Skin of body (tissue), 2 donors: ENCODE data around the gene TMEM255B. TPM values are rescaled to one million over a fixed set of nuclear protein-coding genes. Genes with fewer than 3 reads are reported as not detected.
A peak's percentile ranks its signal among the peaks of the same experiment; 100 is the strongest.

ENCODE experiments used
- DNase-seq: peaks from one replicate; lab custom pipeline; 2025; lab: John Stamatoyannopoulos, UW
- total RNA-seq: library from RNA; depleted of rRNA; stranded (reverse); fragments of >200 nt; gene quantifications from one replicate; pipeline ENCODE4 v1.2.3, GENCODE V29; 2014

The TMEM255B gene
- total RNA-seq, 1 donor from 2014 or later, result 1.7 TPM

DNA sequence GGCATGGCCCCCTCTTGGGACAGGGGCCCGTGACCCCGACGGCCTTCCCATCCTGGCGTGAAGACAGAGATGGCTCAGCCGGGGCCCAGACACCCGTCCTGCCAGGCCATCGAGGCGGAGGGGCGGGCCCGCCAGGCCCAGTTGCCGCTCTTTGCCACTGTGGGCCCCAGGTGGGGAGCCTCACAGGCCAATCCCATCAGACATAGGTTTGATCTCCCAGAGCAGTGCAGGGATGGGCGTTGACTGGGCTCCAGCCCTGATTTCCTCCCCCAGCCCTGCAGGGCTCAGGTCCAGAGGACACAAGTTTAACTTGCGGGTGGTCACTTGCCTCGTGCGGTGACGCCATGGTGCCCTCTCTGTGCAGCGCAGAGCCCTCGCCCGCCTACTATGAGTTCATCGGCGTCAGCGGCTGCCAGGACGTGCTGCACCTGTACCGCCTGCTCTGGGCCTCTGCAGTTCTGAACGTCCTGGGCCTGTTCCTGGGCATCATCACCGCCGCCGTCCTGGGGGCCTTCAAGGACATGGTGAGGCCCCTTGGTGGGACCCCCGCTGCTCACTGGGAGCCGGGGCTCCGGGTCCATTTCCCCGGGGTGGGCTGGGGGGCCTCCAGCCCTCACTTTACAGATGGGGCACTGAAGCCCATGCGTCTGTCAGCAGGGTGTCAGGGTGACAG is 42.4 kb downstream of the TMEM255B start:
- DNase-seq, result no peak

DNA sequence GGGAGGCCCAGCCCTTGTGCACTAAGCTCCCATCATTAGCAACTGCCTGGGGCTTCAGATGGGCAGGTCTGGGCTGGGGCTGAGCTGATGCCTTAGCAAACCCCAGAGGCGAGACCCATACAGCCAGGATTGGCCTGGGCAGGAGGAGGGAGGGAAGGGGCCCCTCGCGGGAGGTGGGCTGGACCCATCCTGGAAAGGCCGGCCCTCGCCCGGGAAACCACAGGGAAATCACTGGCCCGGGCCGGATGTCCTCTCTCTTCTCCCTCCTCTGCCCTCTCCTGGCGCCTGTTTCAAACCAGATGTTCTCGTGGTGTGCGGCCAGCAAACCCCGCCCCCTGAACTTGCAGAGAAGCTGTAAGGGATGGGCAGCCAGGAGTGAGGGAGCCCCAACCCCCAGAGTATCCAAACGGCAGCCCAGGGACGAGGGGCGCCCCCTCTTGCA is 43.1 kb downstream of the TMEM255B start:
- peak; percentile 34 for DNase-seq

DNA sequence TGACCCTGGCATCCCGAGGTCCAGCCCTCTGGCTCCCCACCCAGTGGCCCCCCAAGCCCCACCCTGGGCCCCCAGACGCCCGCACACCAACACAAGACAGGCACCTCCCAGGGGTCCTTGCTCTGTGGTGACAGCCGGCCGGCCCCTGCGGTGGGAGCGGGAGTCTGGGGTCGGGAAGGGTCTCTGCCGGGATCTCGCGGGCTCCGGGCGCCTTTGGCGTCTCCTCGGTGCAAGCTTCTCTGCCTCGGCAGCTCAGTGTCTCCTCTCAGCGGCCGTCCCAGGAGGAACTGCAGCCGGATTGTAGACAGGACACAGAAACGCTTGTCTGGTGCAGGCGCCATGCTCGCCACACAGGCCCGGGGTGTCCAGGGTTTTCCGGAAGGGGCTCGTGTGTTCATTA is 43.7 kb downstream of the TMEM255B start:
- DNase-seq, result no peak

DNA sequence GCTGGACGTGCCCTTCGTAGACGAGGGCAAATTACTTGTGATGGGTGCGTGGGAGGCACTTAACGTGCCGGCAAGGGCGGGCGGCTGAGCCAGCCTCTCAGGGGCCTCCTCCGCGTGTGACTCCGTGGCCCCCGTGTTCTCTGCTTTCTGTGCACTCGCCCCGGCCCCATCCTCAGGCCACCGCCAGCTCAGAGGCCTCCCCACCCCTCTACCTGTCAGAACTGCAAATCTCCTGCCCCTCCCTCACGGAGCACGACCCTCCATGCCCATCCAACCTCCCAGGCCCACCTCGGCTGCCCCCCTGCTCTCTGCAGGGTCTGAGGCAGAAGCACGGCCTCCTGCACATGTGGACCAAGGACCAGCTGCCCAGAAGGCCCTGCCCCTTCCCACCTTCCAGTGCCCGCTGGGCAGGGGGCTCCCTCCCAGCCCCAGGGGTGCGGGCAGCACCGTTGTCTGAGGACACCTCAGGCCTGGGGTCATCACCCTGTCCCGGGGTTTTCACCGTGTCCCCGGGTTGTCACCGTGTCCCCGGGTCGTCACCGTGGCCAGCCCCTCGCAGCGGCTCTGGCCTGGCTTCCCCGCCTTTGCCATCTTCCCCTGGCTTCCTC is 44.5 kb downstream of the TMEM255B start:
- DNase-seq, result no peak

DNA sequence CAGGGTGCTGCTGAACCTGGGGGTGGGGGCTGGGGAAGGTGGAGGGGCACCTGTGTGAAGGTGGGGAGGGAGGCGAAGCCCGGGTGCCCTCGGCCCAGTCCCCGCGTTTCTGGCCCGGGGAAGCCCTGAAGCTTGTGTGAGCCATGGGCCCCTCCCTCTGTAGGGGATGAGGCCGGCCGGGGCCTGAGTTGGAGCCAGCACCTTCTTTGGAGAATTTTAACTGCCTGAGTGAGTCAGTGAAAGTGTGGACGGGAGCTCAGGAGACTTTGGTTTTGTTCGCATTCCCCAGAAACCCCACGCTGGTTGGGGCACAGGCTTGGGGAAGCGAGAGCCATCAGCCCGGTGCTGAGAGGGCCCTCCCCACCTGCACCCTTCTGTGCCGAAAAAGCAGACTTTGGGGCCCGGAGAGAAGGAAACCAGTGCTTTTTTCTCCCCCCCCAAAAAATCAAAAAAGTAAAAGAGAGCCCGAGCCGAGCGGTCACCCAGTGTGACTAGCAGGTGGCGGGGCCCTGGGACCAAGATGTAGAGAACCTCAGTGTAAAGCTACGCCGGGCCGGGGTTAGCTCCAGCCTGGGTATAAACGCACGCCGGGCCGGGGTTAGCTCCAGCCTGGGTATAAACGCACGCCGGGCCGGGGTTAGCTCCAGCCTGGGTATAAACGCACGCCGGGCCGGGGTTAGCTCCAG is 45.1 kb downstream of the TMEM255B start:
- no peak for DNase-seq

DNA sequence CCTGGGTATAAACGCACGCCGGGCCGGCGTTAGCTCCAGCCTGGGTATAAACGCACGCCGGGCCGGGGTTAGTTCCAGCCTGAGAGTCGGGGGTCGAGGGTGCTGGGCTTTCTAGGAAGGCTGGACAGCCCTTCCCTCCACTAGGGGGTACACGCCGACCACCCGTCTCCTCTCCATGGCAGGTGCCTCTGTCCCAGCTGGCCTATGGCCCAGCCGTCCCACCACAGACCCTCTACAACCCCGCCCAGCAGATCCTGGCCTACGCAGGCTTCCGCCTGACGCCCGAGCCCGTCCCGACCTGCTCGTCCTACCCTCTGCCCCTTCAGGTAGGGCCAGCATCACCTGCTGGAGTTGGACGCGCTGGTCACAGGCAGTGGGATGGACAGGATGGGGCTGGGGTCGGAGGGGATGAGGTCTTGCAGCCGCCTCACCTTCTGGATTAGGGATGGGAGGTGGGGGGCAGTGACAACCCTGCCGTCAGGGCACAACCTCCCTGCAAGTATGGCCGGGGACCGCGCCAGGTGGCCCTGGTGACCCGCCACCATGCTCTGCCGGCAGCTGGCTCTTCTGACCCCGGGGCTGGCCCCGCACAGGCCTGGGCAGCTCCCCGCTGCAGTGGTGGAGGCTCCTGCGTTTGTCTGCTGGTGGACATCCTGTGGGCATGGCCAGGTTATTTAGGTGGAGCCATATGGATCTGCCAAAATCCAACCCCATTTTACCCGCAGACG is 45.8 kb downstream of the TMEM255B start:
- no peak for DNase-seq

DNA sequence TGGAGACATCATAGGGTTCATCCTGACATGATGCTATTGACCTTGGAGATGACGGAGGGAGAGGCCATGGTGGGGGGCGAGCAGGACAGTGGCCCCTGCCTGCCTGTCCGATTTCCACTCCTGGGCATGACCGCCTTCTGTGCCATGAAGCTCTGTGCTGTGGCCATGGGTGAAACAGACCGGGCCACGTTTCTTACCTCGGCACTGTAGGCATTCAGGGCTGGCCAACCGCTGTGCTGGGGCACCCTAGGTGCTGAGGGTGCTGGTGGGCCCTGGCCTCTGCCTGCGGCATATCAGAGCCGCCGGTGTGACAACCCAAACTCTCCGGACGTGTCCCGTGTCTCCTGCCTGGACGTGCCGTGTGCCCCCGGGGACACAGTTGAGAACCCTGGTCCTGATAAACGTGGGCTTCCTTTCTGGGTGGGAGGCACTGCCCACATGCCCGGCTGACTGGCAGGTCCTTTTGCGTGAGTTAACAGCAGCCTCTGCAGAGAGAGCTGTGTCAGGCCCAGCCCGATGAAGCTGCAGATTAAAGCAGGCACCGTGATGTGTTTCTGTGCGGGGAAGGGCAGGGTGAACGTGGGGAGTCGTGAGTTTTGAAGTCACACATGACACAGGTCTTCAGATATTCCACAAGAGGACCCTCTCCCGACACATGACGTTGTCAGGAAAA is 46.5 kb downstream of the TMEM255B start:
- no peak for DNase-seq

DNA sequence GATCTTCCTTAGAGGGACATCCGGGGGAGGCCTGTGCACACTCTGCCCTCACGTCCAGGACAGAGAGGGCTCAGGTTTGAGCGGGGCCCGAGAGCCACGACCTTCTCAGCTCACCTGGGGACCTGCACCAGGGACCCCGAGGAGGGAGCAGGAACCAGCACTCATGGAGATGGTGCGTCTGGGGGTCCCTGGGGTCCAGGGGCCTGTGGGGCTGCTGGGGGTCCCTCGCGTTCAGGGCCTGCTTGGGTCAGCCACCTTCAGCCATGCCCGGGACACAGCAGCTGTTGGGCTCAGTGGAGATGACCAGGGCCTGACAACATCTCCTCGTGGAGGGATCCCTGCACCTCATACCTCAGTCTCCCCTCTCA is 47.1 kb downstream of the TMEM255B start:
- DNase-seq, result no peak

DNA sequence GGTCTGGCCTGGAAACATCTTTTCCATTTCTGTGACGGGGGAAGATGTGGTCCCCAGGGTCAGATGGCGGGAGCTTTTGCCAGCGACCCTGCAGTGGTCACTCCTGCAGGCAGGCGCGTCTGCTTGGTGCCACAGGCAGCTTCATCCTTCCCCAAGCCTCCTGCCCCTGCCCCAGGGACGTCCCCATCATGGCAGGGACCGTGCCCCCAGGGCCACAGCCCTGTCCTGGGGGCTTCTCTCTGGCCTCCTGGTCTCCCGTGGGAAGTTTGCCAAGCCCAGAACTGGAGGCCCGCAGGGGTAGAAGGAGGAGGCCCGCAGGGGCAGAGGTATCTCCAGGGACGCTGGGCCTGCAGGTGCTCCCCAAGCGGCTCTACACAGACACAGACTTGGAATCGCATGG is 47.5 kb downstream of the TMEM255B start:
- DNase-seq, result no peak

DNA sequence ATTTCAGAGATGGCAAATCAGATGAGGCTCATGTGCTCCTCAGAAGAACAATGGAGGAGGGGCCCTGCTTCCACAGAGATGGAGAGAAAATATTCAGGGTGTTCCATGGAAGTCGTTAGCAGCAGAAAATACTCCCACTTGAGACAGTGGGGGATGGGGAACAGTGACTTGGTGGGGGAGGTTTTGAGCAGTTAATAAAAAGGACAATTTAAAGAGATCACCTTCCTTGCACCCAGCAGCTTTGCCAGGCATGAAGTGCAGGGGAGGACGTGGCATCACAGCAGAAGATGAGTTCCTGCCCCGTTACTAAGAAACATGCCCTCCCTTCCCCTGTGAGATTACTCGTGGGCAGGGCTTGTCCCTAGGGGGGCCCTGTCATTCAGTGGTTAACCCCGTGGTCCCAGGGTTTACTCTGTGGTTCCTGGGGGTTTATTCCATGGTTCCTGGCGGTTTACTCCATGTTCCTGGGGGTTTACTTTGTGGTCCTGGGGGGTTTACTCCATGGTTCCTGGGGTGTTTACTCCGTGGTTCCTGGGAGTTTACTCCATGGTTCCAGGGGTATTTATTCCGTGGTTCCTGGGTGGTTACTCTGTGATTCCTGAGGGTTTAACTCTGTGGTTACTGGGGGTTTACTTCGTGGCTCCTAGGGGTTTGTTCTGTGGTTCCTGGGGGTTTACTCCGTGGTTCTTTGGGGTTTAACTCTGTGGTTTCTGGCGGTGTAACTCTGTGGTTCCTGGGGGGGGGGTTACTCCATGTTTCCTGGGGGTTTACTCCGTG is 49.2 kb downstream of the TMEM255B start:
- no peak for DNase-seq

DNA sequence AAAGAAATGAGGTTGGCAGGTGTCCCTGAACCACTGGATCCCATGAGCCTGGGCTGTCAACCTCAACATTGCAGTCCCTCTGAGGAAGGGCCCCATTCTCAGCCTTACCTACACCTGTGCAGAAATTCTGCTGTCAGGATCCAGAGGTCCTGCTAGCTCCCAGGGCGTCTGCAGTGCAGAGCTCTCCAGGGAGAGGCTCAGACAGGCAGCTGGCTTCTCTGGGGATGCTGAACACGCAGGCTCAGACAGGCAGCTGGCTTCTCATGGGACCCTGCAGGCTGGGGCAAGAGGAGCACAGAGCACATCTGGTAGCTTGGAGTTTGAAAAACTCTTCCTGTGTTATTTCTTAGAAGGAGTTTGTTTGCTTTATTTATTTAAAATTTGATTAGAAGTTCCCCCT is 50.9 kb downstream of the TMEM255B start:
- no peak for DNase-seq

DNA sequence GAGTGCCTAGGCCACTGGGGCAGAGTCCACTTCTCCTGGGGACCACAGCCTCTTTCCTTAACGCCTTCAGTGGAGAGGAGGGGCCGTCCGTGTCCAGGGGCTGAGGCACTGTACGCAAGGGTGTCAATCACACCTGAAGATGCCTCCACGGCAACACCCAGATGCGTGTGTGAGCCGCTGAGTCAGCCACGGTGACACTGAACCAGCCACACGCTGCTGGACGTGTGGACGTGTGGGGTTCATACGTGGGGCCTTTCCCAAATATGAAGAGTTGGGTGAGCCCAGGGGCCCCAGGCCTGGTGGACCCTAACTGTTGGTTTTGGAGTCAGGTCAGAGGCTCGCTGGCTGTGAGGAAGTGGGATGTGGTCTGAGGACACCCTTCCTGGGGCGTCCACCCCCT is 51.6 kb downstream of the TMEM255B start:
- no peak for DNase-seq

DNA sequence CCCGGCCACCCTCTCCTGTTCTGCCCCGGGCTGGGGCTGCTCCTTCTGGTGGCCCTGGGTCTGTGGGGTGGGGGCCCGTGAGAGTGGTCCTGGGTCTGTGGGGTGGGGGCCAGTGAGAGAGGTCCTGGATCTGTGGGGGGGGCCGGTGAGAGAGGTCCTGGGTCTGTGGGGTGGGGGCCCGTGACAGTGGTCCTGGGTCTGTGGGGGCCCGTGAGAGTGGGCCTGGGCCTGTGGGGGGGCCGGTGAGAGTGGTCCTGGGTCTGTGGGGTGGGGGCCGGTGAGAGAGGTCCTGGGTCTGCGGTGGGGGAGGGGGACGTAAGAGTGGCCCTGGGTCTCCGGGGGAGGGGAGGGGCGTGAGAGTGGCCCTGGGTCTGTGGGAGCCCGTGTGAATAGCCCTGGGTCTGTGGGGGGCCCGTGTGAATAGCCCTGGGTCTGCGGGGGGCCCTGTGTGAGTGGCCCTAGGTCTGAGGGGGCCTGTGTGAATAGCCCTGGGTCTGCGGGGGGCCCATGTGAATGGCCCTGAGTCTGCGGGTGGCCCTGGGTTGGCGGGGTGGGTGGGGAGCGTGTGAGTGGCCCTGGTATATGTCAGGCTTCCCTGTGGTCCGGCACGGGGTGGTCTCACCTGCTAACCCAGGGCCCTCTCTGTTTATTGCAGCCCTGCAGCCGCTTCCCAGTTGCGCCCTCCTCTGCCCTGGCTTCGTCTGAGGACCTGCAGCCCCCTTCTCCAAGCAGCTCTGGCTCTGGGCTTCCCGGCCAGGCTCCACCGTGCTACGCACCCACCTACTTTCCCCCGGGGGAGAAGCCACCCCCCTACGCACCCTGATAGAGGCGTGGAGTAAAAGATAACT is 52.3 kb downstream of the TMEM255B start:
- DNase-seq, result no peak

DNA sequence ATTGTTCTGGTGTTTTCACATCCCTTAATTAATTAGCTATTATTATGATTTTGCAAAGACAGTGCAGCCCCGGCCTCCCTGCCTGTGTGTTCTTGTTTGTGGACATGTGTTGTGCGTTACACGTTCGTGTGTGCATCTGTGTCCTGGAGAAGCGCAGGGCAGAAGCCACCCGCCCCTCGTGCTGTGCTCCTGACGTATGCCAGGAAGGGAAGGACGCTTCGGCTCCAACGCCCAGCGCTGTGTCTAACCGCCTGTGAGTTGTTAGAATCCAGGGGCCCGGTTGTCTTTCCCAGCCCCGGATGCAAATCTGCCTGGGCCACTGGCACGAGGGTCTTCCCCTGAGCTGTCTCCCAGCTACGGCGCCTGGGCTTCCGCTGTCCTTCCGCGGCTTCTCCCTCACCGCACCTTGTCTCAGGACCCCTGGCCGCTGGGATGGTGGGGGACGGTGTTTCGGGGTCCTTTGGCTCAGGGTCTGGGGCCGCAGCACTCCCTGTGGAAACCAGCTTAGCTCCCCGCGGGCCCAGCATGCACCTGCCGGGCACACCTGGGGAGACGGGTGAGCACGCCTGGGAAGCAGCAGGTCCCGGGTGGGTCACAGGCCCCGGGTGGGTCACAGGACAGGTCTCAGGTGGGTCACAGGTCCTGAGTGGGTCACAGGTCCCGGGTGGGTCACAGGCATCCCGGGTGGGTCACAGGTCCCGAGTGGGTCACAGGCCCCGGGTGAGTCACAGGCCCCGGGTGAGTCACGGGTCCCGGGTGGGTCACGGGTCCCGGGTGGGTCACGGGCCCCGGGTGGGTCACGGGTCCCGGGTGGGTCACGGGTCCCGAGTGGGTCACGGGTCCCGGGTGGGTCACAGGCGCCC is 53.4 kb downstream of the TMEM255B start:
- no peak for DNase-seq

DNA sequence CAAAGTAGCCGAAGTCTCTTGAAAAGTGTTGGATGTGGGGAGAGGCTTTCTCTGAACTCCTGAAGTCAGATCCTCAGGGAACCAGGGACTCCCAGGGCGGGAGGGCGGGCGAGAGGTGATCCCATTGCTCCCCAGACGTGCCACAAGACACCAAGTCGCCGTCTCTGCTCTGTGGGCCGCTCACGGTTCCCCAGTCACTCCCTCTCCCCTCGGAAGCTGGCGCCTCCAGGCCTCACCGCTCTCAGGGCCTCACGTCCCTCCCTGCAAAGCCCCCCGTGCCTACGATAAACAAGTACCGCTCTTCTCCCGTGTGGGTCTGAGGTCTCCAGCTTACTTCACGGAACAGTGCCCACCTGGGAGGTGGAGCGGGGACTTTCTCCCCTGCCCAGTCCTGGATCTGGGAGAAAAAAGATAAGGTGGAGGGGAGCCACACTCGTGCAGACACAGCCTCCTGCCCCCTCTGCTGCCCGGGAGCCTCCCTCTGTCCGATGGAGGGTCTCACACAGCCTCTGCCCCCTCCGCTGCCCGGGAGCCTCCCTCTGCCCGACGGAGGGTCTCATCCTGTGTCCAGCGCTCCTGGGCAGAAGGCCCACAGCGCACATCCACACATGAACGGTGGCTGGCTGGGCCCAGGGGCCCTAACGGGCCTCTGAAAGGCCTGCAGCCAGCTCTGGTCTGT is 54.2 kb downstream of the TMEM255B start:
- DNase-seq, result no peak

DNA sequence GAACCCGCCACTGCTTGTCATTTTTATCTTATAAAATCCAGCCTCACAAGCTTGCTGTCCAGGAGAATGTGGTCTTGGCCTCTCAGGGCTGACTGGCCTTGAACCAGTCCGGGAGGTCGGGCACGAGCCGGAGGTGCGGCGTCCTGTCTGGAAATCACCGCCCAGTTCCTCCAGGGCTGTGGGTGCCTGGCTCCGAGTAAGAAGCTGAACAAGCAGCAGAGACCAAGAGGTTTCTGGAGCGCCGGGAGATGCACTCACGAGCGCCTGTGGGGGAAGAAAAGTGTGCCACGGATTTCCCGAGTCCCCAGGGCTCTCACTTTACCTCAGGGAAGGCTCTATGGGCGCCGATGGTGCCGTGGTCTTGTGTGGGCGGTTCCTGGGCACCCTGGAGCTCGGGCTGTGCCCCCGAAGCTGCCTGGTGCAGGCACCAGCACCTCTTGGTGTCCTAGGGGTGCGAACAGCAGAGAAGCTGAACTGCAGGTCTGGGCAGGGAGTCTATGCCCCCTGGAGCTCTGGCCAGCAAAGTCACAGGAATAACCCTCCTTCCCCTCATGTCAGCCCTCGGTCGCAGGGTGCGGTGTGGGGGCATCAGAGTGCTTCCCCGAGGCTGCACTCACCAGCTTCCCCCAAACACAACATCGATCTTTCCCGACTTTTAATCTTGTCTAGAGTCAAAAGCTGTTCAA is 54.9 kb downstream of the TMEM255B start:
- DNase-seq, result no peak

DNA sequence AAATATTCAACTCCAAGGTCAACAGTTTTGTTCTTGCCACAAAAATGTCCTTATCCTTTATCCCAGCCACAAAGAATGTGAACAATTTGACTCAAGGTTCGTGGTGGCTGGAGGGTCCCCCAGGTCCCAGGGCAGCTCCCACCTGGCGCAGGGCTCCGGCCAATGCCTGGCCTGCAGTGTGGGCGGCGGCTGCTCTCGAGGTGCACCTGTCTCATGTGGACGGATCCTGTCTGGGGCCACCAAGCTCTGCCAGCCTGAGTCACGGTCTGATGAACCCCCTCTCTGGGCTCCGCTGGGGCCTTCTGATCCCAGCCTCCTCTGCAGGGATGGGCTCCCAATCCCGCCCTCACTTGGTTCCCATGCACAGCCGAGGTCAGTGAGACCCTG is 55.4 kb downstream of the TMEM255B start:
- DNase-seq, result no peak
